Left lung (tissue), 10 donors: ENCODE data around the gene GALC. TPM values are rescaled to one million over a fixed set of nuclear protein-coding genes. Genes with fewer than 3 reads are reported as not detected.
A peak's percentile ranks its signal among the peaks of the same experiment; 100 is the strongest.

ENCODE experiments used
- ATAC-seq: fragments of 200-7000 bp; cut with Tn5 transposase; one replicate; pipeline ENCODE4 v1.9.1; 2020; ENCODE audit warnings: moderate library complexity
- DNase-seq, 4 donors: peaks; one replicate each; pipeline ENCODE4 v3.0.0-alpha.2; 2013 to 2020
- H3K27ac ChIP-seq, 2 donors: fragments of 200-600 bp; sonication (generic) in 1 of 2; one replicate each; pipeline versions ENCODE4 v1.5.0 to v1.8.0; 2020 to 2021
- H3K27me3 ChIP-seq, 2 donors: fragments of 200-600 bp; sonication (generic) in 1 of 2; one replicate each; pipeline versions ENCODE4 v1.5.0 to v1.8.0; 2020 to 2021
- H3K36me3 ChIP-seq, 2 donors: fragments of 200-600 bp; sonication (generic) in 1 of 2; one replicate each; pipeline versions ENCODE4 v1.5.0 to v1.8.0; 2020 to 2021
- H3K4me1 ChIP-seq, 2 donors: fragments of 200-600 bp; one replicate each; pipeline ENCODE4 v1.8.0; 2021
- H3K4me3 ChIP-seq, 2 donors: fragments of 200-600 bp; sonication (generic) in 1 of 2; one replicate each; pipeline versions ENCODE4 v1.5.0 to v1.8.0; 2020 to 2021; ENCODE audit warnings: mild to moderate bottlenecking in 1 of 2
- H3K9me3 ChIP-seq, 2 donors: fragments of 200-600 bp; sonication (generic) in 1 of 2; one replicate each; pipeline versions ENCODE4 v1.5.0 to v1.8.0; 2020 to 2021
- intact Hi-C, 2 donors: fragments of 100-400 bp; cut with DNase I; formaldehyde crosslinking; loops; one replicate each; pipeline versions ENCODE4 v1.11.2 to v1.14.2; 2022
- polyA plus RNA-seq, 6 donors: library from polyadenylated mRNA; unstranded; fragments of 120-200 nt; gene quantifications; one replicate each; pipeline ENCODE4 v1.2.1, GENCODE V29; 2013; ENCODE audit not compliant: insufficient read length in 6 of 6
- total RNA-seq, 2 donors: library from RNA; stranded (reverse); fragmentation: NEBNext Ultra II Directional; extraction: Animal tissue kit (Norgen Biotek cat#: 25700); gene quantifications; one replicate each; pipeline ENCODE4 v1.2.1, GENCODE V29; 2021
- TF ChIP-seq, protein P1 (sequence below), 2 donors: fragments of 200-600 bp; sonication (generic) in 1 of 2; IDR thresholded peaks; one replicate each; pipeline versions ENCODE4 v1.5.0 to v1.8.0; 2021; ENCODE audit warnings: antibody characterized with exemption in 2 of 2
- donor health status: DM: no; HTN: yes; CAD: no.
- donor health status: DM: no; HTN: no; CAD: no.

The GALC gene
- total and polyA plus RNA-seq, 8 donors: 29.3 to 48.3 (median 33.2) TPM

DNA sequence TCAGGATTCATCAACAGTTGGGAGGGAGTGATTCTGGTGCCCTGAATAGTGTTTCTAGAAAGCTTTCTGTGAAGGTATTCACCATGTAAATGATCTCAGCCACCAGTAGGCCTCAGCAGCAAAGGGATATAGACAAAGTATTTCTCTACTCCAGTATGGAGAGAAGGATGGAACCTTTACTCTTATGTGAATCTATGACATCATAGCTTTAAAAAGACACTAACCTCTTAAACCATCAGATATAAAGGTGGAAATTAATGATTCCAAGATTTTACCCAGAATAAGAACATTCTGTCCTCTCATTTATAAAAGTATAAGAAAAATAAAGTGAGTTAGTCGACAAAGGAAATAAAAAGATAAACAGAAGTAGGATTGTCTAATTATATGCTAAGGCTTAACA, 16.5 kb upstream of the GALC start:
- H3K27me3 ChIP-seq: no peaks in the 10 kb centered on the region
- no peaks in the 10 kb centered on the region for H3K36me3 ChIP-seq
- DNase-seq: no peak
- H3K4me3 ChIP-seq: no peak overlapping the region
- H3K9me3 ChIP-seq: no peaks in the 10 kb centered on the region
- H3K4me1 ChIP-seq: peaks cover 3 to 66% of the 10 kb centered on the region in 2 donors
- intact Hi-C loops: no loop called here
- no peak overlapping the region for H3K27ac ChIP-seq
- ATAC-seq: no peak
- TF ChIP-seq, protein P1, sequence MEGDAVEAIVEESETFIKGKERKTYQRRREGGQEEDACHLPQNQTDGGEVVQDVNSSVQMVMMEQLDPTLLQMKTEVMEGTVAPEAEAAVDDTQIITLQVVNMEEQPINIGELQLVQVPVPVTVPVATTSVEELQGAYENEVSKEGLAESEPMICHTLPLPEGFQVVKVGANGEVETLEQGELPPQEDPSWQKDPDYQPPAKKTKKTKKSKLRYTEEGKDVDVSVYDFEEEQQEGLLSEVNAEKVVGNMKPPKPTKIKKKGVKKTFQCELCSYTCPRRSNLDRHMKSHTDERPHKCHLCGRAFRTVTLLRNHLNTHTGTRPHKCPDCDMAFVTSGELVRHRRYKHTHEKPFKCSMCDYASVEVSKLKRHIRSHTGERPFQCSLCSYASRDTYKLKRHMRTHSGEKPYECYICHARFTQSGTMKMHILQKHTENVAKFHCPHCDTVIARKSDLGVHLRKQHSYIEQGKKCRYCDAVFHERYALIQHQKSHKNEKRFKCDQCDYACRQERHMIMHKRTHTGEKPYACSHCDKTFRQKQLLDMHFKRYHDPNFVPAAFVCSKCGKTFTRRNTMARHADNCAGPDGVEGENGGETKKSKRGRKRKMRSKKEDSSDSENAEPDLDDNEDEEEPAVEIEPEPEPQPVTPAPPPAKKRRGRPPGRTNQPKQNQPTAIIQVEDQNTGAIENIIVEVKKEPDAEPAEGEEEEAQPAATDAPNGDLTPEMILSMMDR (IDR thresholded peaks at IDR 0.05): no peak

DNA sequence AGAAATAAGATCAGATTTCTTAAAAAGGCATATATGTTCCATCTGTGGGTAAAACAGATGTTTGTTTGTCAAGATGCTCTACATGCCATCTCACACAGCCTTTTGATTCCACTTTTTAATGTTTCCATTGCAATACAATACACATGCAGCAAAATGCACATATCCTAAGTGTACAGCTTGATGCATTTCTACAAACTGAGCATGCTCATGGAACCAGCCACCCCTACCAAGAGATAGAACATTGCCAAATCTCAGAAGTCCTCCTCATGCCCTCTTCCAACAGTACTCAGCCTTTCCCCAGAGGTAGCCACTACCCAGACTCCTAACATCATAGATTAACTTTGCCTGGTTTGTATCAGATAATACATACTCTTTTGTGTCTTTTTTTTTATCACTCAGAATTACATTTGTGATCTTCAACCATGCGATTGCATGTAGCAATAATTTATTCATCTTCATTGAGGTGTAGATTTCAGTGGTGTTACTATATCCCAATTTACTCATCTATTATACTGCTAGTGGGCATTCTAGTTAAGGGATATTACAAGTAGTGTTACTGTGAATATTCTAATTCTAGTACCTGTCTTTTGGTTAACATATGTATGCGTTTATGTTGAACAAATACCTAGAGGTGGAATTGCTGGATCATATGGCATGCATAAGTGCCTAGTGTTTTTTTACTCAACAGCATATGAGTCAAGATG, 15.2 kb upstream of the GALC start:
- TF ChIP-seq, protein P1 (IDR thresholded peaks at IDR 0.05): no peak
- peak overlapping the region in 1 of 2 donors; percentile 16 for H3K4me3 ChIP-seq
- ATAC-seq (no peak), DNase-seq (no peak)
- no peak overlapping the region for H3K27ac ChIP-seq
- H3K27me3 ChIP-seq: no peaks in the 10 kb centered on the region
- intact Hi-C loops: no loop called here
- no peaks in the 10 kb centered on the region for H3K36me3 ChIP-seq
- H3K9me3 ChIP-seq: no peaks in the 10 kb centered on the region
- peaks cover 0 to 55% of the 10 kb centered on the region in 2 donors for H3K4me1 ChIP-seq

DNA sequence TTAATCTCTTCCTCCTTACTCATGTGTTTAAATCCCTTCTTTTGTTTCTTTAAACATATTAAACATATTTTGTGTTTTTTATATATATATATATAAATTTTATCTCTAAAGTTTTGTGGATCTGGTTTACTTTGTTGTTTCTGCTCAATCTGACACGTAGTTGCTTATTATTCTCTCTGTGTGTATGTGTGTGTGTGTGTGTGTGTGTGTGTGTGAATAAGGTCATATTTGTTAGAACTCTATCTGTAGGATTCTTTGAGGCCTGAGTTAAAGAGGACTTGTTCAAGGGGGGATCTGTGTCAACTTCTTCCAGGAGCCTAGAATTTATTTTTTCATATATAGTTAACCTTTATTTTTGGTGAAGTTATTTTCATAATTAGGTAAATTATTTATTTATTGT, 14.6 kb upstream of the GALC start:
- H3K4me1 ChIP-seq: peaks cover 0 to 59% of the 10 kb centered on the region in 2 donors
- H3K27ac ChIP-seq: peak overlapping the region in 1 of 2 donors; percentile 85
- intact Hi-C loops: no loop called here
- H3K9me3 ChIP-seq: no peaks in the 10 kb centered on the region
- DNase-seq: no peak
- no peaks in the 10 kb centered on the region for H3K36me3 ChIP-seq
- TF ChIP-seq, protein P1 (IDR thresholded peaks at IDR 0.05): no peak
- H3K4me3 ChIP-seq: peak overlapping the region in 1 of 2 donors; percentile 16
- ATAC-seq: no peak
- H3K27me3 ChIP-seq: no peaks in the 10 kb centered on the region

DNA sequence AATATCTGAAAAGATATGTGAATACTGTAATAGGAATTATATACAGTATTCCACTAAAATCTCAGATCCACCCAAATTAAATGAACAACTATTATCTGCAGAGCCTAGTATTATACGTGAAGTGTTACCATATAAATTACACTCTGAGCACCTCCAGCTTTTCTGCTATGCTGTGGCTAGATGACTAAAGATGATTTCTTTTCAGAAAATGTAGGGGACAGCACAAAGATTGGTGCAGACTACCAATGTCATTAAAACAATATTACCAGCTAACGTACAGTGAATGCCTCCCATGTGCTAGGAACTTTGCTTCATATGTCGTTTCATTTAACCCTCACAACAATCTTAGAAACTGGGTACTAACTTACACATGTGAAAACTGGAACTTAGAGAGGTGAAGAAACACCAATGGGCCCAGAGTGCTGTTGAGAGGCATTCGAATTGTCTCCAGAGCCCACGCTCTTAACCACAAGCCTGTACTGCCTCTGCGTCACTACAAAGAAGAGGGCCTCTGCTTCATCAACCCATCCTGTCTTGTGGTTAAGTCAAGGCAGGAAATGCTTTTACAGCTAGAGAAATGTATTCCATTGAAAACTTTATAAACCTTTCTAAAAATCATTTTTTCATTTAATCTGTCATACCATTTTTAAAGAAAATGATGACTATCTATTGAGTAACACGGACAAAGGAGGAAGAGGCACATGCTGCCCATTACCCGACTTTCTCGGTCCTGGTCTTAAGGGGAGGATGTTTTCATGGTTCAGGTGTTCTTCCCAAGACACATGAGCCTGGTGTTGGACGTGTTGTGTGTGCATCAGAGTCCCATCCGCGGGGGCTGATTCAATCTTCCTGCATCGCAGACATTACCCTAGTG, 13.2 kb upstream of the GALC start:
- DNase-seq: no peak
- no peaks in the 10 kb centered on the region for H3K36me3 ChIP-seq
- H3K9me3 ChIP-seq: no peaks in the 10 kb centered on the region
- no peaks in the 10 kb centered on the region for H3K27me3 ChIP-seq
- TF ChIP-seq, protein P1 (IDR thresholded peaks at IDR 0.05): no peak
- H3K27ac ChIP-seq: peak overlapping the region; percentile 49 to 85
- peak; percentile 82 for ATAC-seq
- peak overlapping the region in 1 of 2 donors; percentile 41 for H3K4me3 ChIP-seq
- peaks cover 0 to 60% of the 10 kb centered on the region in 2 donors for H3K4me1 ChIP-seq
- intact Hi-C loops: no loop called here

DNA sequence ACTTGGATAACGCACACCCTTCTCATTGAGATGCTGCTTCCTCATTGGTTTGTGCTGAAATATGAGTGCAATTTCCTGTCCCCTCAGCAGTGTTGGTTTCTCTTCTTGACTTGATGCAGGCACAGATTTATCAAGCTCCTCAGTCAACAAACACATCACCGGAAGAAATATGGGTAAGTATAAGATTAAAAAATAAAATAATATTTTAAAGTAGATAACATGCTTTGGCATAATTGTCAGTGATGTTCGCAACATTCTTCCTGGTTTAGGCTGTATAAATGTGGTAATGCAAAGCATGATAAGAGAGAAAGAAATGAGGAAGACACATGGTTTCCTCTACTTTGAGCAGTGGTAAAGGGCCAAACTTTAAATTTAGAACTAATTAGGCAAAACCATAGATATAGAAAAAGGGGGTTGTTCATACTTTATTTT, 12.1 kb upstream of the GALC start, which contains the start of gene GPR65:
Gene GPR65 (plus strand): TSS at position 86 of the 432 bp plus-strand sequence. CDS start 5,713 bp downstream, outside the sequence.
- TF ChIP-seq, protein P1 (IDR thresholded peaks at IDR 0.05): no peak

More for the DNA sequence above, 12.1 kb upstream of the GALC start, which contains the start of gene GPR65:
- Histone ChIP-seq H3K4me1 (peaks cover 0 to 53% of the 10 kb centered on the region in 2 donors), H3K36me3 (no peaks in the 10 kb centered on the region), H3K27me3 (no peaks in the 10 kb centered on the region), H3K27ac (peak within 1 kb of the TSS; percentile 49 to 85), H3K9me3 (no peaks in the 10 kb centered on the region), H3K4me3 (peak within 1 kb of the TSS in 1 of 2 donors; percentile 41)
- ATAC-seq: peak; percentile 62
- intact Hi-C loops: no loop called here
- DNase-seq: no peak
